HG02973 (cell line): ENCODE data around the gene SSTR5.

ENCODE experiments used
- ATAC-seq: cut with Tn5 transposase; IDR thresholded peaks from one replicate; pipeline ENCODE4 v1.9.1; 2021; ENCODE audit warnings: moderate library complexity; ENCODE audit not compliant: unreplicated experiment

The SSTR5 gene

GRCh38 chr16:1054660-1055556 lies 17.6 kb upstream of the SSTR5 start:
- no peak for ATAC-seq

GRCh38 chr16:1055557-1055924 lies 17.0 kb upstream of the SSTR5 start:
- no peak for ATAC-seq

GRCh38 chr16:1056196-1056595 lies 16.4 kb upstream of the SSTR5 start:
- ATAC-seq = no peak

- no peak for ATAC-seq
Measured at GRCh38 chr16:1057252-1057932, 15.2 kb upstream of the SSTR5 start.

- no peak for ATAC-seq
Measured at GRCh38 chr16:1058216-1058615, 14.3 kb upstream of the SSTR5 start.

- ATAC-seq = no peak
Measured at GRCh38 chr16:1059310-1059709, 13.2 kb upstream of the SSTR5 start.

GRCh38 chr16:1060416-1061340 lies 11.9 kb upstream of the SSTR5 start:
- no peak for ATAC-seq

- ATAC-seq = no peak
Measured at GRCh38 chr16:1061769-1062505, 10.6 kb upstream of the SSTR5 start.

- ATAC-seq = no peak
Measured at GRCh38 chr16:1062895-1063294, 9.7 kb upstream of the SSTR5 start.

- no peak for ATAC-seq
Measured at GRCh38 chr16:1063728-1064127, 8.8 kb upstream of the SSTR5 start.

- no peak for ATAC-seq
Measured at GRCh38 chr16:1065469-1066128, 6.9 kb upstream of the SSTR5 start.

GRCh38 chr16:1066584-1067172 lies 5.9 kb upstream of the SSTR5 start:
- ATAC-seq = no peak

- ATAC-seq = no peak
Measured at GRCh38 chr16:1067629-1068028, 4.9 kb upstream of the SSTR5 start.

GRCh38 chr16:1068451-1068850 lies 4.1 kb upstream of the SSTR5 start:
- no peak for ATAC-seq

GRCh38 chr16:1069154-1069553 lies 3.4 kb upstream of the SSTR5 start:
- no peak for ATAC-seq

- ATAC-seq = no peak
Measured at GRCh38 chr16:1070084-1070863, 2.3 kb upstream of the SSTR5 start.

- ATAC-seq = no peak
Measured at GRCh38 chr16:1070864-1071408, 1.6 kb upstream of the SSTR5 start.

- ATAC-seq = no peak
Measured at GRCh38 chr16:1071561-1072225, 854 bp upstream of the SSTR5 start.
